GM19239 (cell line): ENCODE data around the gene RNF25.

ENCODE experiments used
- DNase-seq: peaks from one replicate; pipeline ENCODE4 v3.0.0; 2011; ENCODE audit warnings: low spot score; ENCODE audit not compliant: insufficient read length
- FAIRE-seq: peaks from 2 replicates; lab custom pipeline; 2011; peaks lifted over from hg19 to GRCh38; lab: Jason Lieb, UNC

RNF25 gene

DNA sequence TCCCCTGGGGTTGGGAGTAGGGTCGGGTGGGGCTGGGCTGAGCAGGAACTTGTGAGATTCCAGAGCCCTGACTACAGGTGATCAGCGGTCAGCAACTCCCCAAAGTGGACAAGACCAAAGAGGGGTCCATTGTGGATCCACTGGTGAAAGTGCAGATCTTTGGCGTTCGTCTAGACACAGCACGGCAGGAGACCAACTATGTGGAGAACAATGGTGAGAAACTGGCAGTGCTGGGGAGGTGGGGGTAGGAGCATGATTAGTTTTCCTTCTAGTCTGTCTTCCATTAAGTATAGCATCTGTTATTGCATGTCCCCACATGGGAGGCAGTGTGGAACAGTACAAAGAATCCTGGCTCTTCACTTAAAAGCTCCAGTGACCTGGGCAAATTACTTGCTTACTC is 36.1 kb downstream of the RNF25 start:
- DNase-seq (no peak), FAIRE-seq (no peak)

DNA sequence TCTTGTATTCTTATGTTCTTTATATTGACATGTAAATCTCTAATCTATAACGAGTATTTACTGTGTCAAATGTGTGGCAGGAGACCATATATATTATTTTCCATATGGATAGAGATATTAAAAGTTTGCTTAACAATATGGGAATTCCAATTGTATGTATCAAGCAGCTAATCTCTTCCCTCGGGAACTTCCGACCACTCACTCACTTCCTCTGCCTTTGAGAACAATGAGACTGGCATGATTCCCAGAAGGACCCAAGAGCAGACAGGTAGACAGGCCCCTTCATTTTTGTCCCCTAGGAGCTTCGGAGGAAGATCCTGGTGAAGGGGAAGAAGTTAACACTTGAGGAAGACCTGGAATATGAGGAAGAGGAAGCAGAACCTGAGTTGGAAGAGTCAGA is 40.0 kb downstream of the RNF25 start:
- DNase-seq (no peak), FAIRE-seq (no peak)

DNA sequence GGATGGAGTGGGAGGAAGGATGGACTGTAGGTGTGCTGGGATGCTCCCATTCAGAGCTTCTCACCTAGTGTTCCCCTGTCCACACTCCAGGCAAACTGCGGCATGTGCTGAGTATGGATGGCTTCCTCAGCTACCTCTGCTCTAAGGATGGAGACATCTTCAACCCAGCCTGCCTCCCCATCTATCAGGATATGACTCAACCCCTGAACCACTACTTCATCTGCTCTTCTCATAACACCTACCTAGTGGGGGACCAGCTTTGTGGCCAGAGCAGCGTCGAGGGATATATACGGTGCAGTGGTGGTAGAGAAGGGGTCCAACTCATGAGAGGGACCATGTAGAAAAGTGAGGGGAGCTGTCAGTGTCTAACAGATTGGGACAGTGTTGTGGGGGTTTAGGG is 43.9 kb downstream of the RNF25 start:
- FAIRE-seq = no peak

DNA sequence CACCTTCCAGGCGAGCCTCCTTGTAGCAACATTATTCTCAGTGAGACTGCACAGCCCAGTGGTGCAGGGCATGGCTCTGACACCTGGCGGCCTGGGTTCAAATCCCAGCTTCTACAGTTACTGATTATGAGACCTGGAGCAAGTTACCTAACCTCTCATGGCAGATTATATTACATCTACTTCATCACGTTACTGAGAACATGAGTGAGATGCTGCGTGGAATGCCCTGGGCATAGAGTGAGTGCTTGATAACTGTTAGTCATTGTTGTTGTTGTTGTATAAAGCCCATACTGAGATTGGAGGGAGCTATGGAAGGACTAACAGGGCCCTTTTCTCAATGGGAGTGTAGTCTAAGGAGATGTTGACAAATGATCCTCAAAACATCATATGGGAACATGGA is 45.4 kb downstream of the RNF25 start:
- DNase-seq (no peak), FAIRE-seq (no peak)

More for the DNA sequence above, 43.9 kb downstream of the RNF25 start:
- no peak for DNase-seq

DNA sequence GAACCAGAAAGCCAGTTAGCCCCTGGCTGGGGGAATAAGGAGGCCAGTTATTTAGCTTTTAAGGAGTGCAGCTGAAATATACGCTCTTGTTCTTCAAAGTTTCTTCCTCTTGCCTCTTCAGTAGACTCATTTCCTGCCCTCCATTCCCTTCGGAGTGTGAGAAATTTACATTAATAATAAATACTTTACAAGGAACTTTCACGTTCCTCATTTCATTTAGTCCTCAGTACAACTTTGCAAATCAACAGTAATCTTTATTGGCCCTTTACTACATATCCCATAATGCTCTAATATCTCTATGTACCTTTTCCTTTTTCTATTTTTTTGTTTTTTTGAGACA is 48.5 kb downstream of the RNF25 start:
- no peak for FAIRE-seq
- no peak for DNase-seq

DNA sequence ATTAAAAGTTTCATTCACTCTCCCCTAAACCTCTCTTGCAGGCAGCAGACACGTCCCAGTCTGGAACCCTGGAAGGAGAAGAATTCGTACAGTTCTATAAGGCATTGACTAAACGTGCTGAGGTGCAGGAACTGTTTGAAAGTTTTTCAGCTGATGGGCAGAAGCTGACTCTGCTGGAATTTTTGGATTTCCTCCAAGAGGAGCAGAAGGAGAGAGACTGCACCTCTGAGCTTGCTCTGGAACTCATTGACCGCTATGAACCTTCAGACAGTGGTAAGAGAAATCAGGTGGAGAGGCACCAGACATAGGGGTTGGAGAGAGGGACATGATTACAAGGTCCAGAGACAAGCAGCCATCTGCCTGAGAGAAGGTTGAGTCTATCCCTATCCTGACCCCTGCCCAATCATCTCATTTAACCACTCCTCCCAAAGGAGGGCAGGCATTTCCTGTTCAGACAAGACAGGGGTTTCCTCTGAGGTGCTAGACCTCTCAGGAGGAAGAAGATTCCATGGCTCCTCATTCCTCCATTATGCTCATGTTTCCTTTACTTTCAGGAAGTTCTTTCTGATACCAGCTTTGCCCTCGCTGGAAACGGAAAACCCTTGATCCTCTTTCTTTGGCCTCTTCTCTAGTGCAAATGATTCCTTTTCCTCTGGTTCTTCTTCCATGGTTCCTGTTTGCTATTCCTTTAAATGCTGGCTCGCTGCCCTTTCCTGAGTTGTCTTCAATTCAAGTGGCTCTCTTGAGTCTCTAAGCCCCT is 49.0 kb downstream of the RNF25 start:
- FAIRE-seq (no peak), DNase-seq (no peak)

DNA sequence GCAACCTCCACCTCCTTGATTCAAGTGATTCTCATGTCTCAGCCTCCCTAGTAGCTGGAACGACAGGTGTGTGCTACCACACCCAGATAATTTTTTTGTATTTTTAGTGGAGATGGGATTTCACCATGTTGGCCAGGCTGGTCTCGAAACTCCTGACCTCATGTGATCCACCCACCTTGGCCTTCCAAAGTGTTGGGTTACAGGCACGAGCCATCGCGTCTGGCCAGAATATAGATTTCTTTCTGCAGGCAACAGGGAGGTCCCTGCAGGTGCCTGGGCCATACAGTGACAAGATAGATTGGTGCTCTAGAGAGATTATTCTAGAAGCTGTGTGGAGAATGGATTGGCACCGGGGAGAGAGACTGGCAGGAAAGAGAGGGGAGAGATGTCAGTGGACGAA is 50.8 kb downstream of the RNF25 start:
- FAIRE-seq = no peak
- DNase-seq = no peak

DNA sequence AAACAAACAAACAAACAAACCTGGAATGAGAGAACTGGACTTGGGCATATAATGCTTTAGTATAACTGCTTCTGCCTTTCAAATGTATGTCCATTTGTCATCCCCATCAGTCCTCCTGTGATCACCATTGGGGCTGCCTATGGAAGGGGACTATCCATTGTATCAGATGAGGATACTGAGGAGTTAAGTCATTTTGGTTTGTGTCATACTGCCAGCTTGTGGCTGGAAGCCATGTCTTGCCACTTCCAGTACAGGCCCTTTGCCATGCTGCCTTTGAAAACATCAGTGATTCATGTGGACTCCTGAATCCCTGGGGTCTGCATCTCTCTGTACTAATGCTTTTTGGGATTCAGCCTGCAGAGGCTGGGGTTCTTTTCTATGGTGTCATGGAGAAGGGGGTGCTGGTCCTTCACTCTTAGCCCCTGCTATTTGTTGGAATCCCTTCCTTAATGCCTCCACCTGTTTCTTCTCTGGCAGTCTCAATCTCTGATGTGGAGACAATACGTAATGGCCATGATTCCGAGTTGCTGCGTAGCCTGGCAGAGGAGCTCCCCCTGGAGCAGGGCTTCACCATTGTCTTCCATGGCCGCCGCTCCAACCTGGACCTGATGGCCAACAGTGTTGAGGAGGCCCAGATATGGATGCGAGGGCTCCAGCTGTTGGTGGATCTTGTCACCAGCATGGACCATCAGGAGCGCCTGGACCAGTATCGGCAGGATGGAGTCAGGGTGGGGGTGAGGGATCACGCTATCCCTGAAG is 53.5 kb downstream of the RNF25 start:
- FAIRE-seq = no peak
- DNase-seq = no peak

DNA sequence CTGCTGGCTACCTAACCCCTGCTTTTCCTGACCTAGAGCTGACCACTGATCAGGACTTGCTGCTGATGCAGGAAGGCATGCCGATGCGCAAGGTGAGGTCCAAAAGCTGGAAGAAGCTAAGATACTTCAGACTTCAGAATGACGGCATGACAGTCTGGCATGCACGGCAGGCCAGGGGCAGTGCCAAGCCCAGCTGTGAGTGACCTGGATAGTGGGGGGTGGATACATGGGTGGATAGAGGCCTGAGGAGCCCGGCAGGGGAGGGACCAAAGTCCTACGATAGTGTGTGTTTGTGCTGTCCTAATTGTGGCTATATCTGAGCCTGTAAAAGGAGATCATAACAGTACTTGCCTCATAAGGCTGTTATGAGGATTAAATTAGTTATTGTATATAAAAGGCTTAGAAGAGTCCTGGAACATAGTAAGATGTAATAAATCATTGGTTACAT is 55.9 kb downstream of the RNF25 start:
- DNase-seq (no peak), FAIRE-seq (no peak)
